Mammary epithelial cell (primary cell): ENCODE results near the gene RPL32.

Experiments used
- CTCF ChIP-seq, 2 donors: IDR thresholded peaks in 1 of 2; conservative IDR thresholded peaks in 1 of 2; 2 replicates each; pipeline ENCODE4 v1.5.1; 2011 to 2012; ENCODE audit warnings: inconsistent platforms in 2 of 2, low read length in 2 of 2, mild to moderate bottlenecking in 2 of 2, control low read depth in 1 of 2, low read depth in 1 of 2; ENCODE audit not compliant: insufficient read depth in 1 of 2; ENCODE audit errors: extremely low read depth in 1 of 2
- EZH2 ChIP-seq: IDR thresholded peaks from 2 replicates; pipeline ENCODE4 v1.6.1; 2012; ENCODE audit warnings: low read length, inconsistent platforms, borderline replicate concordance

DNA sequence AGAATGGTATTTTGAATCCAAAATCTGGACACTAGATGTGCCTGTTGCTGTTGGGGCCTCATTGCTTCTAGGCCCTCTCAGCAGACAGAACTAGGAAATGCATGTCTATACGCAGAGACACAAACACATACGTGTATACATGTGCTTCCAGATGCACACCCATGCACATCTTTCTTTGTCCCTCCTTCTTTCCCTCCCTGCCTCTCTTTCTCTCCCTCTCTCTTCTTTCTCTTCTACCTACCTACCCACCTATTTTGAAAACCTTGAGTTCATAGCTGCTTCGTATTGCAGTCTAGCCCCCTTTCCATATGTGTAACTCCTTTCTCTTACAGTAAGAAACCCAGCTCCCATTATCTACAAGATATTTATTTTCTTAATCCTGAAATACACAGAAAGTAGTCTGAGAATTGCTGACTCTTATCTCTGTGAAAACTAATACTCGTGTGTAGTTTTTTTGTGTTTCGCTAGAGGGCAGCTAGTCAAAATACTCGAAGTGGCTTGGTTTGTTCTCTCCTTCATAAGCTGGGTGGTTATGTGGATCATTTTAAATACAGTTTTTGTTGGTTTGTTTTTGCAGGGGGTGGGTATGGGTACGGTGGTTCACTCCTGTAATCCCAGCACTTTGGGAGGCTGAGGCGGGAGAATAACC, 18.5 kb downstream of the RPL32 start:
- TF ChIP-seq CTCF (conservative IDR thresholded peaks at IDR 0.05 in 1 of 2, IDR thresholded peaks at IDR 0.05 in 1 of 2; ENCODE audit: extremely low read depth in 1 of 2, insufficient read depth in 1 of 2, low read depth in 1 of 2, low read length in 2 of 2) (peak; percentile 9 to 37), EZH2 (no peak)
